ENCODE measurements around the gene LPP. TPM values are rescaled to one million over a fixed set of nuclear protein-coding genes. Genes with fewer than 3 reads are reported as not detected.

Gene LPP
- polyA plus RNA-seq, 1 donor (not counting 4 experiments of a cell fraction or from before 2014, with no cell fraction given): 16.0 TPM

GRCh38 chr3:188918093-188918492 is 764.1 kb downstream of the LPP start:
- no peak for FAIRE-seq
- no peak overlapping the region for H2AFZ ChIP-seq (ENCODE audit: control insufficient read depth, low read length)
- H3K36me3 ChIP-seq (ENCODE audit: control insufficient read depth in 2 of 2, extremely low read depth in 1 of 2, insufficient read depth in 2 of 2, low read length in 2 of 2): no peaks in the 10 kb centered on the region
- H3K9me3 ChIP-seq (ENCODE audit: control insufficient read depth, low read depth, low read length): no peaks in the 10 kb centered on the region
- no peak overlapping the region for H3K9ac ChIP-seq (ENCODE audit: control insufficient read depth, extremely low read depth, insufficient read depth, low read length)
- dilution Hi-C loops (cut with MboI; ENCODE audit: extremely low pct_ligation_motif_present, low sequenced_read_pairs): no loop called here
- no peak overlapping the region for H3K27ac ChIP-seq (ENCODE audit: control insufficient read depth, insufficient read depth, low read length)
- H3K4me2 ChIP-seq (ENCODE audit: control insufficient read depth, extremely low read depth, insufficient read depth, low read depth, low read length): no peak overlapping the region
- H3K4me1 ChIP-seq (ENCODE audit: control insufficient read depth, extremely low read depth, insufficient read depth, low read length): no peaks in the 10 kb centered on the region
- H4K20me1 ChIP-seq (ENCODE audit: control insufficient read depth, extremely low read depth, insufficient read depth, low read length): no peaks in the 10 kb centered on the region
- H3K4me3 ChIP-seq (ENCODE audit: control insufficient read depth in 2 of 3, extremely low read depth in 1 of 3, insufficient read depth in 2 of 3, low read depth in 1 of 3, low read length in 3 of 3): no peak overlapping the region
- TF ChIP-seq EZH2 (IDR thresholded peaks at IDR 0.05; ENCODE audit: low read length): no peak
- TF ChIP-seq, protein P1, sequence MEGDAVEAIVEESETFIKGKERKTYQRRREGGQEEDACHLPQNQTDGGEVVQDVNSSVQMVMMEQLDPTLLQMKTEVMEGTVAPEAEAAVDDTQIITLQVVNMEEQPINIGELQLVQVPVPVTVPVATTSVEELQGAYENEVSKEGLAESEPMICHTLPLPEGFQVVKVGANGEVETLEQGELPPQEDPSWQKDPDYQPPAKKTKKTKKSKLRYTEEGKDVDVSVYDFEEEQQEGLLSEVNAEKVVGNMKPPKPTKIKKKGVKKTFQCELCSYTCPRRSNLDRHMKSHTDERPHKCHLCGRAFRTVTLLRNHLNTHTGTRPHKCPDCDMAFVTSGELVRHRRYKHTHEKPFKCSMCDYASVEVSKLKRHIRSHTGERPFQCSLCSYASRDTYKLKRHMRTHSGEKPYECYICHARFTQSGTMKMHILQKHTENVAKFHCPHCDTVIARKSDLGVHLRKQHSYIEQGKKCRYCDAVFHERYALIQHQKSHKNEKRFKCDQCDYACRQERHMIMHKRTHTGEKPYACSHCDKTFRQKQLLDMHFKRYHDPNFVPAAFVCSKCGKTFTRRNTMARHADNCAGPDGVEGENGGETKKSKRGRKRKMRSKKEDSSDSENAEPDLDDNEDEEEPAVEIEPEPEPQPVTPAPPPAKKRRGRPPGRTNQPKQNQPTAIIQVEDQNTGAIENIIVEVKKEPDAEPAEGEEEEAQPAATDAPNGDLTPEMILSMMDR (optimal IDR thresholded peaks at IDR 0.05 in 1 of 3, IDR thresholded peaks at IDR 0.05 in 1 of 3, conservative IDR thresholded peaks at IDR 0.05 in 1 of 3; ENCODE audit: extremely low read depth in 1 of 3, insufficient read depth in 2 of 3, low read length in 3 of 3): no peak
- DNase-seq (ENCODE audit: low read depth, low spot score): no peak
- no peaks in the 10 kb centered on the region for H3K27me3 ChIP-seq (ENCODE audit: control insufficient read depth, extremely low read depth, insufficient read depth, low read length)
- no peaks in the 10 kb centered on the region for H3K9me1 ChIP-seq (ENCODE audit: control insufficient read depth, extremely low read depth, insufficient read depth, low read length)
- H3K79me2 ChIP-seq (ENCODE audit: control insufficient read depth, insufficient read depth, low read length): no peaks in the 10 kb centered on the region

DNA sequence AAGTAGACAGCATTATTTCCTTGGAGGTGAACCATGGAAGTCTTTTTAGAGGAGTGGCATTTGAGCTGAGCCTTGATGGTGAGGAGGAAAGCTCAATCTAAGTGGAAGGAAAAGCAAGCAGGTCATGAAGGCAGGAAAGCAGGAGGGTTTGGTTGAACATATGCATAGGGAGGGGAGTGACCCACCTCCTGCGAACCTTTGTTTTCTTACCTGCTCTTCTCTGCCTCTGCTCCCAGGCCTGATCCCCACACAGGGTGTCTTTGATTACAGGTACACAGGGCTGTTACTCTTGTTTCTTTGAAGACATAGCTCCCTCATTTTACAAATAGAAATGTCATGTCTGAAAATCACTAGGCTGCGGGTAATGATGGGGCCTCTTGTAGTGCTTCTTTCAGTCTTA is 769.7 kb downstream of the LPP start:
- Histone ChIP-seq H3K79me2 (ENCODE audit: control insufficient read depth, insufficient read depth, low read length) (no peaks in the 10 kb centered on the region), H3K9me1 (ENCODE audit: control insufficient read depth, extremely low read depth, insufficient read depth, low read length) (no peaks in the 10 kb centered on the region), H3K4me2 (ENCODE audit: control insufficient read depth, extremely low read depth, insufficient read depth, low read depth, low read length) (no peak overlapping the region), H3K27me3 (ENCODE audit: control insufficient read depth, extremely low read depth, insufficient read depth, low read length) (no peaks in the 10 kb centered on the region), H2AFZ (ENCODE audit: control insufficient read depth, low read length) (no peak overlapping the region), H3K9ac (ENCODE audit: control insufficient read depth, extremely low read depth, insufficient read depth, low read length) (no peak overlapping the region), H3K4me3 (ENCODE audit: control insufficient read depth in 2 of 3, extremely low read depth in 1 of 3, insufficient read depth in 2 of 3, low read depth in 1 of 3, low read length in 3 of 3) (no peak overlapping the region), H3K36me3 (ENCODE audit: control insufficient read depth in 2 of 2, extremely low read depth in 1 of 2, insufficient read depth in 2 of 2, low read length in 2 of 2) (no peaks in the 10 kb centered on the region), H3K4me1 (ENCODE audit: control insufficient read depth, extremely low read depth, insufficient read depth, low read length) (no peaks in the 10 kb centered on the region), H3K27ac (ENCODE audit: control insufficient read depth, insufficient read depth, low read length) (no peak overlapping the region), H4K20me1 (ENCODE audit: control insufficient read depth, extremely low read depth, insufficient read depth, low read length) (no peaks in the 10 kb centered on the region), H3K9me3 (ENCODE audit: control insufficient read depth, low read depth, low read length) (no peaks in the 10 kb centered on the region)
- TF ChIP-seq EZH2 (IDR thresholded peaks at IDR 0.05; ENCODE audit: low read length): no peak
- TF ChIP-seq, protein P1 (optimal IDR thresholded peaks at IDR 0.05 in 1 of 3, IDR thresholded peaks at IDR 0.05 in 1 of 3, conservative IDR thresholded peaks at IDR 0.05 in 1 of 3; ENCODE audit: extremely low read depth in 1 of 3, insufficient read depth in 2 of 3, low read length in 3 of 3): no peak
- no peak for FAIRE-seq
- dilution Hi-C loops (cut with MboI; ENCODE audit: extremely low pct_ligation_motif_present, low sequenced_read_pairs): no loop called here
- DNase-seq (ENCODE audit: low read depth, low spot score): no peak

All from keratinocyte (primary cell).